ENCODE measurements around the gene KAT5. TPM values are rescaled to one million over a fixed set of nuclear protein-coding genes. Genes with fewer than 3 reads are reported as not detected.

Gene KAT5
- total and polyA plus RNA-seq, 2 of the 13 experiments (the other 11 are each of a cell fraction or from before 2014, with no cell fraction given), result 35.2 to 48.3 TPM

DNA sequence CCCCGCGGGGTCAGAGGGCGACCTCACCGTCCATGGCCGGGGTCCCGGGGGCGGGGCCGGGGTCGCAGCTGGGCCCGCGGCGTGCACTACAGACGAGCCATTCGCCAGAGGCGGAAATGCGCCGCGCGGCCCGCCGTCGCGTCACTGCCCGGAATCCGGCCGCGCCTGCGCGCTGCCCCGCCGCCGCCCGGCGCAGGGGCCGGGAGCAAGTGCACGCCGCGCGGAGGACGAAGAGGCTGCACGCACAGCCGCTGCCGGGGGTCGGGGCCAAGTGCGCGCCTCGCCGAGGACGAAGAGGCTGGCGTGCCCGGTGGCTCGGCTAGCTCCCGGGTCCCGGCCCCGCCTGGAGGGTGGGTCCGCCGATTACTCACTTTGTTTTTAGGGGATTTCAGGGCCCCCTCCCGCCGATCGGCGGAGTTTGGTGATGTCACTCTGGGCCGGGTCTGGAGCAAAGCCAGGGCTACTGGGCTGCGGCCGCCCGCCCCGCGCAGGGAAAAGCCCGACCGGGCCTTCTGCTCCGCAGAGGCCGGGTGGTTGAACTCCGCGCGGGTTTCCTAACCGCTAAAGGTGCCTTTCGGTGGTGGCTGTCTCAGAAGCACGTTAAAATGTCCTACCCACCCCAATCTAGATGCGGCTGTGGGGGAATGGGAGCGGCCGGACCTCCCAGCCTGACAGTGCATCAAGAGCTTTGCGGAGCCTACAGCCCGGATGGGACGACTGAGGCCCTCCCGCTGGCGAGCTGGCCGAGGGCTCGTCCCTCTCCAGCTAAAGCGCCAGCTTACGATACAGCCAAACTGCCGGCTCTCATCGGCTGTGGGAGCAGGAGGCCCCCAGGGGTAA, 49.0 kb upstream of the KAT5 start, which contains the start of gene RELA (continued):
- TF ChIP-seq ZNF562 (CRISPR knock-in tag; IDR thresholded peaks at IDR 0.05; ENCODE audit: borderline replicate concordance), result no peak
- TF ChIP-seq, protein P1, sequence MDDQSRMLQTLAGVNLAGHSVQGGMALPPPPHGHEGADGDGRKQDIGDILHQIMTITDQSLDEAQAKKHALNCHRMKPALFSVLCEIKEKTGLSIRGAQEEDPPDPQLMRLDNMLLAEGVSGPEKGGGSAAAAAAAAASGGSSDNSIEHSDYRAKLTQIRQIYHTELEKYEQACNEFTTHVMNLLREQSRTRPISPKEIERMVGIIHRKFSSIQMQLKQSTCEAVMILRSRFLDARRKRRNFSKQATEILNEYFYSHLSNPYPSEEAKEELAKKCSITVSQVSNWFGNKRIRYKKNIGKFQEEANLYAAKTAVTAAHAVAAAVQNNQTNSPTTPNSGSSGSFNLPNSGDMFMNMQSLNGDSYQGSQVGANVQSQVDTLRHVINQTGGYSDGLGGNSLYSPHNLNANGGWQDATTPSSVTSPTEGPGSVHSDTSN (CRISPR knock-in tag; IDR thresholded peaks at IDR 0.05; ENCODE audit: borderline replicate concordance), result no peak
- TF ChIP-seq NCOR1 (IDR thresholded peaks at IDR 0.05; ENCODE audit: borderline replicate concordance, low read length), result no peak; the same call in 1 of the 2 replicates
- TF ChIP-seq MEF2D (CRISPR knock-in tag; IDR thresholded peaks at IDR 0.05), result no peak
- no peak for TF ChIP-seq ZNF549 (CRISPR knock-in tag; IDR thresholded peaks at IDR 0.05)
- peak; percentile 16 for TF ChIP-seq ZNF451 (CRISPR knock-in tag; IDR thresholded peaks at IDR 0.05)
- no peak for TF ChIP-seq ZNF20 (CRISPR knock-in tag; IDR thresholded peaks at IDR 0.05)
- TF ChIP-seq, protein P2, sequence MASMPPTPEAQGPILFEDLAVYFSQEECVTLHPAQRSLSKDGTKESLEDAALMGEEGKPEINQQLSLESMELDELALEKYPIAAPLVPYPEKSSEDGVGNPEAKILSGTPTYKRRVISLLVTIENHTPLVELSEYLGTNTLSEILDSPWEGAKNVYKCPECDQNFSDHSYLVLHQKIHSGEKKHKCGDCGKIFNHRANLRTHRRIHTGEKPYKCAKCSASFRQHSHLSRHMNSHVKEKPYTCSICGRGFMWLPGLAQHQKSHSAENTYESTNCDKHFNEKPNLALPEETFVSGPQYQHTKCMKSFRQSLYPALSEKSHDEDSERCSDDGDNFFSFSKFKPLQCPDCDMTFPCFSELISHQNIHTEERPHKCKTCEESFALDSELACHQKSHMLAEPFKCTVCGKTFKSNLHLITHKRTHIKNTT (CRISPR knock-in tag; IDR thresholded peaks at IDR 0.05), result no peak
- no peak for TF ChIP-seq ZNF614 (CRISPR knock-in tag; IDR thresholded peaks at IDR 0.05; ENCODE audit: borderline replicate concordance)
- TF ChIP-seq, protein P3, sequence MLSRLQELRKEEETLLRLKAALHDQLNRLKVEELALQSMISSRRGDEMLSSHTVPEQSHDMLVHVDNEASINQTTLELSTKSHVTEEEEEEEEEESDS (CRISPR knock-in tag; IDR thresholded peaks at IDR 0.05; ENCODE audit: borderline replicate concordance), result no peak
- TF ChIP-seq, protein P4, sequence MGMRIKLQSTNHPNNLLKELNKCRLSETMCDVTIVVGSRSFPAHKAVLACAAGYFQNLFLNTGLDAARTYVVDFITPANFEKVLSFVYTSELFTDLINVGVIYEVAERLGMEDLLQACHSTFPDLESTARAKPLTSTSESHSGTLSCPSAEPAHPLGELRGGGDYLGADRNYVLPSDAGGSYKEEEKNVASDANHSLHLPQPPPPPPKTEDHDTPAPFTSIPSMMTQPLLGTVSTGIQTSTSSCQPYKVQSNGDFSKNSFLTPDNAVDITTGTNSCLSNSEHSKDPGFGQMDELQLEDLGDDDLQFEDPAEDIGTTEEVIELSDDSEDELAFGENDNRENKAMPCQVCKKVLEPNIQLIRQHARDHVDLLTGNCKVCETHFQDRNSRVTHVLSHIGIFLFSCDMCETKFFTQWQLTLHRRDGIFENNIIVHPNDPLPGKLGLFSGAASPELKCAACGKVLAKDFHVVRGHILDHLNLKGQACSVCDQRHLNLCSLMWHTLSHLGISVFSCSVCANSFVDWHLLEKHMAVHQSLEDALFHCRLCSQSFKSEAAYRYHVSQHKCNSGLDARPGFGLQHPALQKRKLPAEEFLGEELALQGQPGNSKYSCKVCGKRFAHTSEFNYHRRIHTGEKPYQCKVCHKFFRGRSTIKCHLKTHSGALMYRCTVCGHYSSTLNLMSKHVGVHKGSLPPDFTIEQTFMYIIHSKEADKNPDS (CRISPR knock-in tag; IDR thresholded peaks at IDR 0.05), result no peak
- TF ChIP-seq RFX1 (IDR thresholded peaks at IDR 0.05), result no peak
- TF ChIP-seq HOXA3 (CRISPR knock-in tag; IDR thresholded peaks at IDR 0.05), result peak; percentile 89
- TF ChIP-seq NFKBIZ (CRISPR knock-in tag; IDR thresholded peaks at IDR 0.05), result no peak
- TF ChIP-seq MYC (CRISPR knock-in tag; IDR thresholded peaks at IDR 0.05; ENCODE audit: borderline replicate concordance), result 0 out of 2 replicates have a peak, but pooled peaks have one; percentile 53
- no peak for TF ChIP-seq TBX3 (IDR thresholded peaks at IDR 0.05; ENCODE audit: borderline replicate concordance)
- no peak for TF ChIP-seq RORA (CRISPR knock-in tag; IDR thresholded peaks at IDR 0.05)
- no peak for TF ChIP-seq FOXP1 (IDR thresholded peaks at IDR 0.05)
- no peak for TF ChIP-seq FOXP1 (CRISPR knock-in tag; IDR thresholded peaks at IDR 0.05)
- TF ChIP-seq HDAC6 (IDR thresholded peaks at IDR 0.05; ENCODE audit: low read depth, low read length), result no peak
- TF ChIP-seq, protein P5, sequence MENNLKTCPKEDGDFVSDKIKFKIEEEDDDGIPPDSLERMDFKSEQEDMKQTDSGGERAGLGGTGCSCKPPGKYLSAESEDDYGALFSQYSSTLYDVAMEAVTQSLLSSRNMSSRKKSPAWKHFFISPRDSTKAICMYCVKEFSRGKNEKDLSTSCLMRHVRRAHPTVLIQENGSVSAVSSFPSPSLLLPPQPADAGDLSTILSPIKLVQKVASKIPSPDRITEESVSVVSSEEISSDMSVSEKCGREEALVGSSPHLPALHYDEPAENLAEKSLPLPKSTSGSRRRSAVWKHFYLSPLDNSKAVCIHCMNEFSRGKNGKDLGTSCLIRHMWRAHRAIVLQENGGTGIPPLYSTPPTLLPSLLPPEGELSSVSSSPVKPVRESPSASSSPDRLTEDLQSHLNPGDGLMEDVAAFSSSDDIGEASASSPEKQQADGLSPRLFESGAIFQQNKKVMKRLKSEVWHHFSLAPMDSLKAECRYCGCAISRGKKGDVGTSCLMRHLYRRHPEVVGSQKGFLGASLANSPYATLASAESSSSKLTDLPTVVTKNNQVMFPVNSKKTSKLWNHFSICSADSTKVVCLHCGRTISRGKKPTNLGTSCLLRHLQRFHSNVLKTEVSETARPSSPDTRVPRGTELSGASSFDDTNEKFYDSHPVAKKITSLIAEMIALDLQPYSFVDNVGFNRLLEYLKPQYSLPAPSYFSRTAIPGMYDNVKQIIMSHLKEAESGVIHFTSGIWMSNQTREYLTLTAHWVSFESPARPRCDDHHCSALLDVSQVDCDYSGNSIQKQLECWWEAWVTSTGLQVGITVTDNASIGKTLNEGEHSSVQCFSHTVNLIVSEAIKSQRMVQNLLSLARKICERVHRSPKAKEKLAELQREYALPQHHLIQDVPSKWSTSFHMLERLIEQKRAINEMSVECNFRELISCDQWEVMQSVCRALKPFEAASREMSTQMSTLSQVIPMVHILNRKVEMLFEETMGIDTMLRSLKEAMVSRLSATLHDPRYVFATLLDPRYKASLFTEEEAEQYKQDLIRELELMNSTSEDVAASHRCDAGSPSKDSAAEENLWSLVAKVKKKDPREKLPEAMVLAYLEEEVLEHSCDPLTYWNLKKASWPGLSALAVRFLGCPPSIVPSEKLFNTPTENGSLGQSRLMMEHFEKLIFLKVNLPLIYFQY (CRISPR knock-in tag; IDR thresholded peaks at IDR 0.05; ENCODE audit: borderline replicate concordance), result peak; percentile 96; the same call in 1 of the 2 replicates
- no peak for TF ChIP-seq TEAD2 (CRISPR knock-in tag; IDR thresholded peaks at IDR 0.05)
- no peak for TF ChIP-seq MED13 (CRISPR knock-in tag; IDR thresholded peaks at IDR 0.05)
